Chondrocyte (in vitro differentiated cells): ENCODE results near the gene CYP27A1. TPM values are rescaled to one million over a fixed set of nuclear protein-coding genes. Genes with fewer than 3 reads are reported as not detected.
A peak's percentile ranks its signal among the peaks of the same experiment; 100 is the strongest.

Experiments used
- DNase-seq: peaks from one replicate; pipeline ENCODE4 v3.0.0; 2021; ENCODE audit warnings: mixed read lengths, low spot score
- H3K27ac Mint-ChIP-seq: one replicate; pipeline ENCODE4 v1.8.0; 2021; ENCODE audit warnings: mild to moderate bottlenecking, moderate library complexity, mixed read lengths; ENCODE audit not compliant: unreplicated experiment
- H3K27me3 Mint-ChIP-seq: 2 replicates; pipeline ENCODE4 v1.8.0; 2021; ENCODE audit warnings: low read depth, mixed read lengths
- H3K36me3 Mint-ChIP-seq: 2 replicates; pipeline ENCODE4 v1.8.0; 2021; ENCODE audit warnings: low read depth, mixed read lengths
- H3K4me1 Mint-ChIP-seq: 2 replicates; pipeline ENCODE4 v1.8.0; 2021; ENCODE audit warnings: low read depth, mild to moderate bottlenecking, mixed read lengths
- H3K4me3 Mint-ChIP-seq: one replicate; pipeline ENCODE4 v1.8.0; 2021; ENCODE audit warnings: mild to moderate bottlenecking, moderate library complexity, mixed read lengths; ENCODE audit not compliant: unreplicated experiment
- H3K9me3 Mint-ChIP-seq: 2 replicates; pipeline ENCODE4 v1.8.0; 2021; ENCODE audit warnings: low read depth, mixed read lengths
- total RNA-seq: library from RNA; stranded (reverse); gene quantifications from 3 replicates; pipeline ENCODE4 v1.2.1, GENCODE V29; 2021
- TF ChIP-seq, protein P1 (sequence below): fragments of 200-600 bp; sonication (generic); IDR thresholded peaks from 2 replicates; pipeline ENCODE4 v1.5.0; 2021; ENCODE audit warnings: antibody characterized with exemption, mild to moderate bottlenecking, moderate library complexity

CYP27A1 gene
- total RNA-seq, 1 donor from 2014 or later = 5.2 TPM

DNA sequence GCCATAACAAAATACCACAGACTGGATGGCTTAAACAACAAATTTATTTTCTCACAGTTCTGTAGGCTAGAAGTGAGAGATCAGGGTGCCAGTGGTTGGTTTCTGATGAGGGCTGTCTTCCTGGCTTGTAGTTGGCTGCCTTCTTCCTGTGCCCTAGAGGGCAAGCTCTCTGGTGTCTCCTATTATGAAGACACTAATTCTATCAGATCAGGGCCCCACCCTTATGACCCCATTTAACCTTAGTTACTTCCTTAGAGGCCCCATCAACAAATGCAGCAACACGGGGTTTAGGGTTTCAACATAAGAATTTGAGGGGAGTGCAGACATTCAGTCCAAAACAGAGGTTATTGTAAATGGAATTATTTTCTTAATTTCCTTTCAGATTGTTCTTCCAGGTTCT lies 22.9 kb downstream of the CYP27A1 start:
- no peak for DNase-seq

DNA sequence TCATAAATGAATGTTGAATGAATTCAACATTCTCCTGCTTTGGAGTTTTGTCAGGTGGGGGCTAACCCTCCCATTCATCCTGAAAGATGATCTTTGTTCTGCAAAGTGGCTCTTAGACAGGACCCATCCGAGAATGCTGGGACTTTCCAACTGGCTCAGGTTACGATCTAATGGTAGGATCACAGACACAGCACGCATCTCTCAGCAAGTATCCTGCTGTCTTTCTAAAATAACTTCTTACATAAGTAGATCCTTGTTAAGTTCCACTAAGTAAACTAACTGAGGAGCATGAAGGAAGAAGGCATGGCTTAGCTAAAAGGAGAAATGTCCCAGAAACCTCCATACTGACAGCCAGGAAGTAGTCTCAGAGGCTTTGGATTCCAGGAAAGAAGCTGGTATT lies 23.7 kb downstream of the CYP27A1 start:
- TF ChIP-seq, protein P1, sequence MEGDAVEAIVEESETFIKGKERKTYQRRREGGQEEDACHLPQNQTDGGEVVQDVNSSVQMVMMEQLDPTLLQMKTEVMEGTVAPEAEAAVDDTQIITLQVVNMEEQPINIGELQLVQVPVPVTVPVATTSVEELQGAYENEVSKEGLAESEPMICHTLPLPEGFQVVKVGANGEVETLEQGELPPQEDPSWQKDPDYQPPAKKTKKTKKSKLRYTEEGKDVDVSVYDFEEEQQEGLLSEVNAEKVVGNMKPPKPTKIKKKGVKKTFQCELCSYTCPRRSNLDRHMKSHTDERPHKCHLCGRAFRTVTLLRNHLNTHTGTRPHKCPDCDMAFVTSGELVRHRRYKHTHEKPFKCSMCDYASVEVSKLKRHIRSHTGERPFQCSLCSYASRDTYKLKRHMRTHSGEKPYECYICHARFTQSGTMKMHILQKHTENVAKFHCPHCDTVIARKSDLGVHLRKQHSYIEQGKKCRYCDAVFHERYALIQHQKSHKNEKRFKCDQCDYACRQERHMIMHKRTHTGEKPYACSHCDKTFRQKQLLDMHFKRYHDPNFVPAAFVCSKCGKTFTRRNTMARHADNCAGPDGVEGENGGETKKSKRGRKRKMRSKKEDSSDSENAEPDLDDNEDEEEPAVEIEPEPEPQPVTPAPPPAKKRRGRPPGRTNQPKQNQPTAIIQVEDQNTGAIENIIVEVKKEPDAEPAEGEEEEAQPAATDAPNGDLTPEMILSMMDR = no peak
- peaks cover 4% of the 10 kb centered on the region for H3K36me3 Mint-ChIP-seq
- DNase-seq = no peak
- H3K27me3 Mint-ChIP-seq = no peaks in the 10 kb centered on the region
- H3K9me3 Mint-ChIP-seq = peaks cover 11% of the 10 kb centered on the region
- peaks cover 25% of the 10 kb centered on the region for H3K4me1 Mint-ChIP-seq
- H3K27ac Mint-ChIP-seq = peak overlapping the region; percentile 97
- H3K4me3 Mint-ChIP-seq = peak overlapping the region; percentile 35

More for the DNA sequence above, 22.9 kb downstream of the CYP27A1 start:
- no peak overlapping the region for H3K4me3 Mint-ChIP-seq
- H3K9me3 Mint-ChIP-seq = peaks cover 11% of the 10 kb centered on the region
- TF ChIP-seq, protein P1 = no peak
- peaks cover 4% of the 10 kb centered on the region for H3K36me3 Mint-ChIP-seq
- H3K4me1 Mint-ChIP-seq = peaks cover 25% of the 10 kb centered on the region
- H3K27ac Mint-ChIP-seq = no peak overlapping the region
- H3K27me3 Mint-ChIP-seq = no peaks in the 10 kb centered on the region

DNA sequence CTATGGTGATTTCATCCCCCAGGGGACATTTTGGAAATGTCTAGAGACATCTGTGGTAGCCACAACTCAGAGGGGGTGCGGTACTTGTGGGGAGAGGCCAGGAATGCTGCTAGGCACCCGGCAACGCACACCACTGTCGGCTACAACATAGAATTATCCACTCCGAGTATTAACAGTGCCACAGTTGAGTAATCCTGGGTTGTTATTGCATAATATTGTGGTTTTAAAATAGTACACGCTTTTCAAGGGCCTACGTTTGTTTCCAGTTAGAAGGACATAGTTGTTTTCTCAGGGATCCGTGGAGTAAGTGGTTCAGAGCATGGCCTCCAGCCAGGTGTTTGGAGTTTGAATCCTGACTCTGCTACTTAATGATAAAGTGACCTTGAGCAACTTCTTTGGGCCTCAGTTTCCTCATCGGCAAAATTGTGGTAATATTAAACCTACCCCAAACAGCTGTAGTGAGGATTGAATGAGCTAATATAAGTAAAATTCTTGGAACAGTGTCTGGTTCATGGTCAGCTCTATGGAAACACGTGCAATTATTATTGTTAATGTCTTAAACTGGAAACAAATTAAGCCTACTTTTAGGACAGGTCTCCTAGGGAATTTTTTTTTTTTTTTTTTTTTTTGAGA lies 24.5 kb downstream of the CYP27A1 start:
- no peaks in the 10 kb centered on the region for H3K27me3 Mint-ChIP-seq
- H3K27ac Mint-ChIP-seq = peak overlapping the region; percentile 97
- H3K36me3 Mint-ChIP-seq = peaks cover 4% of the 10 kb centered on the region
- H3K9me3 Mint-ChIP-seq = peaks cover 11% of the 10 kb centered on the region
- TF ChIP-seq, protein P1 = no peak
- H3K4me3 Mint-ChIP-seq = peak overlapping the region; percentile 35
- DNase-seq = no peak
- peaks cover 25% of the 10 kb centered on the region for H3K4me1 Mint-ChIP-seq

DNA sequence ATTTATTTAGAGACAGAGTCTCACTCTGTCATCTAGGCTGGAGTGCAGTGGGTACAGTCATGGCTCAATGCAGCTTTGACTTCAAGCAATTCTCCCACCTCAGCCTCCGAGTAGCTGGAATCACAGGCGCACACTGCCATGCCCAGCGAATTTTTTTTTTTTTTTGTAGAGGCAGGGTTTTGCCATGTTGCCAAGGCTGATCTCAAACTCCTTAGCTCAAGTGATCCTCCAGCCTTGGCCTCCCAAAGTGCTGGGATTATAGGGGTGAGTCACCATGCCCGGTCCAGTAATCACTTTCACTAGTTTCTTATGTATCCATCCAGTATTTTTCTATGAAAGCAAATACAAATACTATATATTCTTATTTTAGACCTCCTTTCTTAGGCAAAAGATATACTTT lies 25.7 kb downstream of the CYP27A1 start:
- Mint-ChIP-seq H3K36me3 (peaks cover 4% of the 10 kb centered on the region), H3K4me1 (peaks cover 25% of the 10 kb centered on the region), H3K4me3 (no peak overlapping the region), H3K27me3 (no peaks in the 10 kb centered on the region), H3K9me3 (peaks cover 11% of the 10 kb centered on the region), H3K27ac (peak overlapping the region; percentile 97)
- no peak for DNase-seq
- TF ChIP-seq, protein P1 = no peak

DNA sequence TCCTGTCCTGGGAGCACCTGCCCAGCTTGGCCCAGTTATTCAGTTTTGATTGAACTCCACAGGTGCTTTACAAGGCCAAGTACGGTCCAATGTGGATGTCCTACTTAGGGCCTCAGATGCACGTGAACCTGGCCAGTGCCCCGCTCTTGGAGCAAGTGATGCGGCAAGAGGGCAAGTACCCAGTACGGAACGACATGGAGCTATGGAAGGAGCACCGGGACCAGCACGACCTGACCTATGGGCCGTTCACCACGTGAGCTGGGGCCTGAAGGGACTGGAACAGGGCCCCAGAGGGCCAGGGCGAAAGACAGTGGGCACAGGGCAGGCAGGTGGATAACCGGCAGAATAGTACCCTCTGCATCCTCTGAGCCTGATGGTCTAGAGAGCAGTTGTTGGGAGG lies 27.6 kb downstream of the CYP27A1 start:
- Mint-ChIP-seq H3K4me1 (peaks cover 25% of the 10 kb centered on the region), H3K36me3 (peaks cover 13% of the 10 kb centered on the region), H3K9me3 (peaks cover 8% of the 10 kb centered on the region), H3K4me3 (no peak overlapping the region), H3K27me3 (no peaks in the 10 kb centered on the region), H3K27ac (no peak overlapping the region)
- no peak for DNase-seq
- TF ChIP-seq, protein P1 = no peak
